ENCODE data around the gene E2F8.
"Not testable (repeated sequence)": the region's sequence is repeated elsewhere in the genome, so short reads cannot be mapped to it uniquely, and the experiment has no call there.

E2F8 gene, protein sequence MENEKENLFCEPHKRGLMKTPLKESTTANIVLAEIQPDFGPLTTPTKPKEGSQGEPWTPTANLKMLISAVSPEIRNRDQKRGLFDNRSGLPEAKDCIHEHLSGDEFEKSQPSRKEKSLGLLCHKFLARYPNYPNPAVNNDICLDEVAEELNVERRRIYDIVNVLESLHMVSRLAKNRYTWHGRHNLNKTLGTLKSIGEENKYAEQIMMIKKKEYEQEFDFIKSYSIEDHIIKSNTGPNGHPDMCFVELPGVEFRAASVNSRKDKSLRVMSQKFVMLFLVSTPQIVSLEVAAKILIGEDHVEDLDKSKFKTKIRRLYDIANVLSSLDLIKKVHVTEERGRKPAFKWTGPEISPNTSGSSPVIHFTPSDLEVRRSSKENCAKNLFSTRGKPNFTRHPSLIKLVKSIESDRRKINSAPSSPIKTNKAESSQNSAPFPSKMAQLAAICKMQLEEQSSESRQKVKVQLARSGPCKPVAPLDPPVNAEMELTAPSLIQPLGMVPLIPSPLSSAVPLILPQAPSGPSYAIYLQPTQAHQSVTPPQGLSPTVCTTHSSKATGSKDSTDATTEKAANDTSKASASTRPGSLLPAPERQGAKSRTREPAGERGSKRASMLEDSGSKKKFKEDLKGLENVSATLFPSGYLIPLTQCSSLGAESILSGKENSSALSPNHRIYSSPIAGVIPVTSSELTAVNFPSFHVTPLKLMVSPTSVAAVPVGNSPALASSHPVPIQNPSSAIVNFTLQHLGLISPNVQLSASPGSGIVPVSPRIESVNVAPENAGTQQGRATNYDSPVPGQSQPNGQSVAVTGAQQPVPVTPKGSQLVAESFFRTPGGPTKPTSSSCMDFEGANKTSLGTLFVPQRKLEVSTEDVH

DNA sequence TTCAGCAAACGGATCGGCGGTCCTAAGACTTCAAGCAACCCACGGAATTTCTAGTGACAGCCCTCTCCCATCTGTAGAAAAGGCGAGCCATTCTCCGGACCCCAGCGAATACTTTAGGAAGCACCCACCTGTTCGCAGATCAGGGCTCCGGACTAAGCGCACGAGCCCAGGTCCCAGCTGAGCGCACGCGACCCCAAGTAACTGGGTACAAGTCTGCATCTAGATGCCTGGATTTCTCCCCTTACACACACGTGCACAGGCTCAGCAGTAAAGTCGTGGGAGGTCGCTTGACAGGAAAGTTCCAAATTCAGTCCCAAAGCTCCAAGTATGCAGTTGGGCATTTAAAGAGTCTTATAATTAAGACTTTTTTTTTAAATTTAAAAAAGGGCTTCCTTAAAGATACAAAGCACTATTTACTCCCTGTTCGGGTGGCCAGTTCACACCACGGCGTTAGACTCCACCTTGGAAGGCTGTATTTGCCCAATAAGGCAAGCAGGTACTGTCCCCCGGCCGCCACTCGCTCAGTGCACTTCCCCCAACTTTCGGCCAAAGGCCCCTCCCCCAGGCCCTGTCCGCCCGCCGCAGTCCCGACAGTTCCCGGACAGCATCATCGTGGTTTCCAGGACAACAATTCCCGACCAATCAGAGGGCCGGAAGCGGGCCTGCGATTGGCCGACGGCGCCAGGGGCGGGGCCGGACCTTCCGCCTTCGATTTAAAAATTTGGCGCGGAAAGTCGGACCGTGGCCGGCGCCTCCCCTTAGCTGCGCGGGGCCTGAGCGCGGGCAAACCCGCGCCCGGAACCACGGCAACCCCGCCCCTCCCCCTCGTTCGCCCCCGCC lies at the start of gene E2F8:
E2F8 (minus strand) TSS at position 526 of the 840 bp plus-strand sequence. CDS start 824 bp downstream, outside the sequence.
- peak; percentile 78 for DNase-seq

DNA sequence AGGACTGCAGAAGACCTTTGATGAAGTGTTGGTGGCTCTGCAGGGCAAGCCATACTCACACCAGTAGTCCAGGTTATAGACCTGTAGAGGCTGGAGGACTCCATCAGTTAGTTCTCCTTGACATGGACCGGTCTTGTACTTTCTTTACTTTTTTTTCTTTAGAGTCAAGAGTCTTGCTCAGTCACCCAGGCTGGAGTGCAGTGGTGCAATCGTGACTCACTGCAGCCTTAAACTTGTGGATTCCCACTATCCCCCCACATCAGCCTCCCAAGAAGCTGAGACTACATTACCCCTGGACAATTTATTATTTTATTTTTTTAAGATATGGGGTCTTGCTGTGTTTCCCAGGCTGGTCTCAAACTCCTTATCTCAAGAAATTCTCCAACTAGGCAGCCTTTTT lies 49.6 kb upstream of the E2F8 start:
- DNase-seq: no peak

DNA sequence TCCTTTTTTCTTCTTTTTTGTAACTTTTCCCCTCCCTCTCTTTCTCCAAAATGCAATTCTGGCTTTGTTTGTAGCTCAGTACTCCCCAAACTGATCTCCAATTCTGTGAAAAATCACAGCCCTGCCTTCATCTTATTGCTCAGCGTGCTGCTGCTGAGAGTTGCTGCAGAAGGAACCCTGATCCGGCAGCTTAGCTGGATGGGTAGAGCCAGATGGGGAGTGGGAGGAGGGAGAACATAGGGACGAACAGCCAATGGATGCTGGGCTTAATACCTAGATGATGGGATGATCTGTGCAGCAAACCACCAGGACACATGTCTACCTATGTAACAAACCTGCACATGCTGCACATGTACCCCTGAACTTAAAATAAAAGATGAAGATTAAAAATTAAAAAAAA lies 47.5 kb upstream of the E2F8 start:
- DNase-seq: no peak

GRCh38 chr11:19286411-19286810 lies 45.7 kb upstream of the E2F8 start:
- no peak for DNase-seq

GRCh38 chr11:19284881-19285280 lies 44.1 kb upstream of the E2F8 start:
- no peak for DNase-seq

GRCh38 chr11:19283991-19284390 lies 43.2 kb upstream of the E2F8 start:
- no peak for DNase-seq

- DNase-seq: no peak
Measured at GRCh38 chr11:19281555-19281954, 40.8 kb upstream of the E2F8 start.

GRCh38 chr11:19281041-19281440 lies 40.3 kb upstream of the E2F8 start:
- no peak for DNase-seq

DNA sequence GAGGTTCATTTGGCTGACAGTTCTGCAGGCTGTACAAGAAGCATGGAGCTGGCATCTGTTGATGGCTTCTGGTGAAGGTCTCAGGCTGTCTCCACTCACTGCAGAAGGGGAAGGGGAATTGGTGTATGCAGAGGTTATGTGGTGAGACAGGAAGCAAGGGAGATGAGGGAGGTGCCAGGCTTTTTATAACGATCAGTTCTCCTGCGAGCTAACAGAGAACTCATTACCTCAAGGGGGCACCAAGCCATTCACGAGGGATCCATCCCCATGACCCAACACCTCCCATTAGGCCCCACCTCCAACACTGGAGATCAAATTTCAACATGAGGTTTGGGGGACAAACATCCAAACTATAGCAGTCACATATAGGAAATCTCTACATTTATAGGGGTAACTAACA lies 38.7 kb upstream of the E2F8 start:
- no peak for DNase-seq

GRCh38 chr11:19276859-19277808 lies 36.4 kb upstream of the E2F8 start:
- no peak for DNase-seq

DNA sequence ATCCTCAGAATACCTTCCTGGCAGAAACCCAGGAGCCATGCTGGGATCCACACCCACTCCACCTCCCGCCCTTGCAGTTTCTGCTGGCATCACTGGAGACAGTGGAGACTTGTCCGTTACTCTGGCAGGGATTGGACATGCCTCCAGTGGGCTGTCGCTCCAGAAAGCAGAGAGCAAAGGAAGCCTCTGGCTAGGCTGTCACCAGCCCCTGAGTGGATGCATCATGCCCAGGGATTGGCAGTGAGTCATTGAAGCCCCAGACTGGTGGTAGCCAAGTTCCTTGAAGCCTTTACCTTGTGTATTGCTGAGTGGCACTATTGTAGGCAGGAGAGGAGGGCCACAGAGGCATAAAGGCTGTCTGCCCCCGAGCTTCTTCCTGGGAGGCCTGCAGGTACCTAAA lies 34.8 kb upstream of the E2F8 start:
- DNase-seq: no peak

- DNase-seq: not testable (repeated sequence)
Measured at GRCh38 chr11:19273219-19273618, 32.5 kb upstream of the E2F8 start.

DNA sequence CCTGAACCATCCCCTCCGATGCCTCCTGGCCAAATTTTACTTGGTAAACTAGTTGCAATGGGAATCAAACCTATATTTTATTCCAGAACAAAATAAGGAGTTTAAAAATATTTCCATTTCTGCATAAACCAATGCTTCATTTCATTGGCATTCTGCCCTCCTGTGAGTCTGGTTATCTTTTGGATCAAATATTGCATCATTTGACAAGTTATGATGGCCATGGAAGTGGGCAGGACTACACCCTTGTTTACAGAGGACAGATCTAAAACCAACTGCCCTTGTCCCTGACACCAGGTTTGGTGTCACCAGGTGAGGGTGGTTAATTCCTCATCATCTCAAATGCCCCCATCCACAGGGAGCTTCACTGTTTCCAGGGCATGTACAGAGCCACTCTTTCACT lies 28.2 kb upstream of the E2F8 start:
- no peak for DNase-seq

DNA sequence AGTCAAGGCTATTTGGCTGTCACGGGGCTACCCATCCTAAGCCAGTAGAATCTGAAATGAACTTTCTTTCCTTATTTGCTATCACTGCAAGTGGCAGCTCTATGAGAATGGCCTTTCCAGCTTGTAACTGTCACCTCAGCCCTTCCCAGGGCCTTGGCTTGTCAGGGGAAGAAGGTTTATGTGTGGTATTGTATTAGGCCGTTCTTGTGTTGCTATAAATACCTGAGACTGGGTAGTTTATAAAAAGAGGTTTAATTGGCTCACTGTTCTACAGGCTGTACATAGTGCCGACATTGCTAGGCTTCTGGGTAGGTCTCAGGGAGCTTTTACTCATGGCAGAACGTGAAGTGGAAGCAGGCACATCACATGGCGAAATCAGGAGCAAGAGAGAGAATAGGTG lies 26.8 kb upstream of the E2F8 start:
- no peak for DNase-seq

DNA sequence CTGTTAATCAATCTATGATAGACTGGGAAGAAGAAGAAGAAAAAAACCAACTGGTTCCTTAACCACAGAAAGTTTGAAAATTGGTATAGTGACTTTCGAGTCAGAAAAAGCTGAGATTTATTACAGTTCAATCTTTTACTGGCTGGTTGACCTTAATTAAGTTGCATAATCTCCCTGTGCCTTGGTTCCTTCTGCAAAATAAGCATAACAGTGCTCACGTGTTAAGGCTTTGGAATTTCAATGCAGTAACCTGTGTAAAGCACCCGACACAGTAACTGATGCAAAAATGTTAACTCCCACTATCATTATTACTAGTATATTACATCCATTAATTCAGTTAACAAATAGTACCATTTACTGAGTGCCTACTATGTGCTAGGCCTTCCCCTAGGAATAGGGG lies 22.6 kb upstream of the E2F8 start:
- no peak for DNase-seq

DNA sequence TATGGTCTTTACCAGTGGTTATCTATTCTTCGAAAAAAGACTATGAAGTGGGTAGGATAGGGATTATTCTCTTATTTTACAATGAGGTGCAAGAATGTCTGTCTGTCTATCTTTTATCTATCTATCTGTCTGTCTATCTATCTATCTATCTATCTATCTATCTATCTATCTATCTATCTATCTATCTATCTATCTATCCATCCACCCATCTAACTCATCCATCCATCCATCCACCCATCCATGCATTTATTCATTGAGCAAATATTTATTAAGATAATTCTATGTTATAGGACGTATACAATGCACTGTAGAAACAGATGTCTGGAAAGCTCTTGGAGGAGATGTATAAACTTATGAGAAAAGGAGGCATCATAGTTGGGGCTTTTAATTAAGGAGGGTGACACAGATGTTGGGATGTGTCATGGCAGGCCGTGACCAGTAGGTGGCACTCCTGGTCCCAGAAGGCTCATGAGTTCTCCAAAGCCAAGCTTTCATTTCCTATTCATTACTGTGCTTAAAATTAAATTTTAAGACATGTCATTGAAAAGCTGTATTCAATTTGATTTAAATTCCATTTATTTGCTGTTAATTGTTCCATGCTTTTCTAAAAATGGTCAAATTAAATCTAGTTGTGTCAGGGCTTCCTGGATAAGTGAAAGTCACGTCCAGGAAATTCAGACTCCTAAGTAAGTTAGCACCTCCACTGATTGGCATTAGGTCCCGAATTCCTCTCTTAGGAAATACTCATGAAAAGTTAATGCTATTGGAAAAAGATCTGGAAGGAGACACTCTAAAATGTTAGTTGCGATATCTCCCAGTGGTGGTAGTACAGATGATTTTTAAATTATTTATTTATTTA lies 19.0 kb upstream of the E2F8 start:
- peak; percentile 47 for DNase-seq

DNA sequence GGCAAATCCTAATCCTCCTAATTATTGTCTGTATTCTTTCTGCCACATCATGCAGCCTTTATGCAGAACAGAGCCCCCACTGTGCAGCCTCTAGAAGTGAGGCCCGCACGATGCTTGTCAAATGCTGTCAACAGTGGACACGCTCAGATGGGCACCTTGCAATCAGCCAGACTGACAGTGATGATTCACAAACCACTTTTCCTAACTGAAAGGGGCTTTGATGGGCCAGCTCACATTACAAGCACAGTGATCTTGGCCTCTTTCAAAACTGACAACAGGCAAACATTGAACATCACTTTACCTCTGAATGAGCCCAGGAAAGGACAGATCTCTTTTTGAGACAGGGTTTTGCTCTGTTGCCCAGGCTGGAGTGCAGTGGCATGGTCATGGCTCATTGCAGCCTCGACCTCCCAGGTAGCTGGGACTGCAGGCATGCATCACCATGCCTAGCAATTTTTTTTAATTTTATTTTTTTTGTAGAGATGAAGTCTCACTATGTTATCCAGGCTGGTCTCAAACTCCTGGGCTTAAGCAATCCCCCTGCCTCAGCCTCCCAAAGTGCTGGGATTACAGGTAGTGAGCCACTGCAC lies 18.0 kb upstream of the E2F8 start:
- DNase-seq: no peak

DNA sequence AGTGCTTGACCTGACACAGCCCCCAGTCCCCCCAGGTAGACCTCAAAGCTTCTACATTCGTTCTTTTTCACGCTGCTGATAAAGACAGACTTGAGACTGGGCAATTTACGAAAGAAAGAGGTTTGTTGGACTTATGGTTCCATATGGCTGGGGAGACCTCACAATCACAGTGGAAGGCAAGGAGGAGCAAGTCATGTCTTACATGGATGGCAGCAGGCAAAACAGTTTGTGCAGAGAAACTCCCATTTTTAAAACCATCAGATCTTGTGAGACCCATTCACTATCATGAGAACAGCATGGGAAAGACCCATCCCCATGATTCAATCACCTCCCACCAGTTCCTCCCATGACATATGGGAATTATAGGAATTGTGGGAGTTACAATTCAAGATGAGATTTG lies 13.7 kb upstream of the E2F8 start:
- DNase-seq: not testable (repeated sequence)

GRCh38 chr11:19253817-19254216 lies 13.1 kb upstream of the E2F8 start:
- no peak for DNase-seq

GRCh38 chr11:19253153-19253745 lies 12.5 kb upstream of the E2F8 start:
- DNase-seq: no peak

Measured in stimulated activated naive CD4-positive, alpha-beta T cell treated with Interleukin-2 at 50 U/mL for 16 hours (primary cell).